Testis (tissue), 2 donors: ENCODE measurements around the gene DUSP14.

Source experiments
- CTCF ChIP-seq, 3 experiments: fragments of 450-650 bp in 2 of 3; fragments of 200-600 bp in 1 of 3; sonication (generic) in 1 of 3; IDR thresholded peaks; one replicate each; pipeline ENCODE4 v1.5.1; 2016 to 2019; ENCODE audit warnings: antibody characterized with exemption in 3 of 3, mild to moderate bottlenecking in 2 of 3, moderate library complexity in 1 of 3
- POLR2A ChIP-seq: fragments of 450-650 bp; IDR thresholded peaks from one replicate; pipeline ENCODE4 v1.6.1; 2017; ENCODE audit warnings: antibody characterized with exemption, mild to moderate bottlenecking, moderate library complexity

- no peak for TF ChIP-seq CTCF (IDR thresholded peaks at IDR 0.05)
- TF ChIP-seq POLR2A, result no peak
These were observed 24.5 kb upstream of the DUSP14 start for GRCh38 chr17:37465069-37465616.
